Type B pancreatic cell (in vitro differentiated cells): ENCODE measurements around the gene AQP6. TPM values are rescaled to one million over a fixed set of nuclear protein-coding genes. Genes with fewer than 3 reads are reported as not detected.

Experiments
- DNase-seq: peaks from one replicate; pipeline ENCODE4 v3.0.0; 2021; ENCODE audit warnings: mixed read lengths; ENCODE audit not compliant: unreplicated experiment; ENCODE audit errors: extremely low spot score
- H3K27ac Mint-ChIP-seq: 2 replicates; pipeline ENCODE4 v1.8.0; 2021; ENCODE audit warnings: mild to moderate bottlenecking, mixed read lengths
- H3K27me3 Mint-ChIP-seq: 2 replicates; pipeline ENCODE4 v1.8.0; 2021; ENCODE audit warnings: mixed read lengths
- H3K36me3 Mint-ChIP-seq: 2 replicates; pipeline ENCODE4 v1.8.0; 2021; ENCODE audit warnings: mixed read lengths
- H3K4me1 Mint-ChIP-seq: one replicate; pipeline ENCODE4 v1.8.0; 2021; ENCODE audit warnings: mixed read lengths; ENCODE audit not compliant: unreplicated experiment
- H3K4me3 Mint-ChIP-seq: 2 replicates; pipeline ENCODE4 v1.8.0; 2021; ENCODE audit warnings: mild to moderate bottlenecking, mixed read lengths
- H3K9me3 Mint-ChIP-seq: 2 replicates; pipeline ENCODE4 v1.8.0; 2021; ENCODE audit warnings: mixed read lengths
- CTCF ChIP-seq: fragments of 200-600 bp; sonication (generic); conservative IDR thresholded peaks from 2 replicates; pipeline ENCODE4 v1.5.0; 2021; ENCODE audit warnings: antibody characterized with exemption, mild to moderate bottlenecking
- total RNA-seq: library from RNA; stranded (reverse); gene quantifications from 2 replicates; pipeline ENCODE4 v1.2.1, GENCODE V29; 2021; ENCODE audit warnings: low replicate concordance

AQP6 gene
- total RNA-seq, 1 donor from 2014 or later = 0.22 TPM

GRCh38 chr12:49946497-49946896, 26.2 kb upstream of the AQP6 start:
- H3K27me3 Mint-ChIP-seq = peaks cover 3% of the 10 kb centered on the region
- DNase-seq = no peak
- peak overlapping the region; percentile 87 for H3K27ac Mint-ChIP-seq
- H3K36me3 Mint-ChIP-seq = no peaks in the 10 kb centered on the region
- H3K9me3 Mint-ChIP-seq = no peaks in the 10 kb centered on the region
- TF ChIP-seq CTCF = no peak
- peaks cover 43% of the 10 kb centered on the region for H3K4me1 Mint-ChIP-seq
- no peak overlapping the region for H3K4me3 Mint-ChIP-seq

- Mint-ChIP-seq H3K4me1 (peaks cover 34% of the 10 kb centered on the region), H3K9me3 (no peaks in the 10 kb centered on the region), H3K27ac (no peak overlapping the region), H3K36me3 (no peaks in the 10 kb centered on the region), H3K27me3 (peaks cover 3% of the 10 kb centered on the region), H3K4me3 (no peak overlapping the region)
- no peak for TF ChIP-seq CTCF
- DNase-seq = no peak
Measured at GRCh38 chr12:49947593-49948226, 25.0 kb upstream of the AQP6 start.

- H3K36me3 Mint-ChIP-seq = no peaks in the 10 kb centered on the region
- no peaks in the 10 kb centered on the region for H3K9me3 Mint-ChIP-seq
- H3K4me3 Mint-ChIP-seq = no peak overlapping the region
- no peak overlapping the region for H3K27ac Mint-ChIP-seq
- DNase-seq = no peak
- peaks cover 26% of the 10 kb centered on the region for H3K4me1 Mint-ChIP-seq
- peaks cover 1% of the 10 kb centered on the region for H3K27me3 Mint-ChIP-seq
- TF ChIP-seq CTCF = no peak
Measured at GRCh38 chr12:49948866-49949845, 23.6 kb upstream of the AQP6 start.

GRCh38 chr12:49949866-49950265, 22.9 kb upstream of the AQP6 start:
- H3K9me3 Mint-ChIP-seq = no peaks in the 10 kb centered on the region
- H3K27me3 Mint-ChIP-seq = peaks cover 9% of the 10 kb centered on the region
- H3K36me3 Mint-ChIP-seq = no peaks in the 10 kb centered on the region
- no peak for TF ChIP-seq CTCF
- H3K4me1 Mint-ChIP-seq = peaks cover 23% of the 10 kb centered on the region
- no peak overlapping the region for H3K4me3 Mint-ChIP-seq
- DNase-seq = no peak
- no peak overlapping the region for H3K27ac Mint-ChIP-seq

GRCh38 chr12:49950273-49951251, 22.2 kb upstream of the AQP6 start, which contains the start of gene AQP2:
TSS of gene AQP2 (plus strand) at chr12:49950737. CDS start at chr12:49950831, 94 bp downstream.
- H3K27me3 Mint-ChIP-seq = peaks cover 9% of the 10 kb centered on the region
- H3K4me1 Mint-ChIP-seq = peaks cover 17% of the 10 kb centered on the region
- H3K27ac Mint-ChIP-seq = no peak within 1 kb of the TSS
- no peaks in the 10 kb centered on the region for H3K9me3 Mint-ChIP-seq
- TF ChIP-seq CTCF = no peak
- no peak within 1 kb of the TSS for H3K4me3 Mint-ChIP-seq
- no peak for DNase-seq
- H3K36me3 Mint-ChIP-seq = no peaks in the 10 kb centered on the region
